Anterior cingulate cortex (tissue), 58 donors: ENCODE measurements around the gene SLIT3.

ENCODE experiments used
- DNase-seq, 58 donors: peaks; one replicate each; lab custom pipeline; 2025; lab: John Stamatoyannopoulos, UW

SLIT3 gene

DNA sequence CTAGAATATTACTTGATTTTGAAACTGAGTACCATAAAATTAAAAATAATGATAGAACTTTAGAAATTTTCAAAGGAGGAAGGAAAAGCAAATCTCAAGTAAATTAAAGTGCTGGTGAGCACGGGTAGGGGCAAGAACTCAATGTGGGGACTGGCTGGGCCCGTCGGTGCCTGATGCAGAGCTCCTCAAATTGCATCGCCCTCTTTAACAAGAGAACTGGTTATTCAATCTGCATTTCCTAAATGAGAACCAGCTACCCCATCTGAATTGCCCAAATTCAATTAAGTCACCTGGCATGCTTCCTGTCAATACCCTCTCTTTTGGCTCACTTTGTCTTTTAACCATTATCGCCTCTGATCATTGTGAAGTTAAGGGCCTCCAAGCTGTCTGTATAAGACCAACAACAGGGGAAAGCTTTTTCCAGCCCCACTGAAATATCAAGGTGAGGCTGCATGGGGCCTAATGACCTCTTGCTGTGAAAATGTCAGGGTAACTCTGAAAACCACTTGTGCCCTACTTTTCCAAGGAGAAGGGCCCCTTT is 316.7 kb downstream of the SLIT3 start:
- no peak for DNase-seq

- no peak for DNase-seq
Observed at GRCh38 chr5:168979135-168979534, 321.8 kb downstream of the SLIT3 start.

DNA sequence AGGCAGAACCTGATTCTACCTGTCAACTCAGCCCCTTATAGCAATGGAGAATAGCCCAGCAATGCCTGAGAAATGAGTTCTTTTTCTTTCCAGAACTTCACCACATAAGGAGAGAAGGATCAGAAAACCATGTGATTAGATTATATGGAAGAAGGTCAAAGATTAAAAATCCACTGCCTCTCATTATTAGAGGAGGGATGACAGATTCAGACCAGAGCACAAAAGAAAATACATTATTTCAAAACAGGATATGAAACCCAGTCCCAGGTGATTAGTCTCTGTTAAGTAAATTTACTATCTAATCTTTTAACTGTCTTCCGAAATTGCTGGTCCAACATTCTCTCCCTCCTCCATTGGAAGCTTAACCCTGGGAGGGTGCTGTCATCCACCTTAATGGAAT is 322.4 kb downstream of the SLIT3 start:
- DNase-seq: no peak

DNA sequence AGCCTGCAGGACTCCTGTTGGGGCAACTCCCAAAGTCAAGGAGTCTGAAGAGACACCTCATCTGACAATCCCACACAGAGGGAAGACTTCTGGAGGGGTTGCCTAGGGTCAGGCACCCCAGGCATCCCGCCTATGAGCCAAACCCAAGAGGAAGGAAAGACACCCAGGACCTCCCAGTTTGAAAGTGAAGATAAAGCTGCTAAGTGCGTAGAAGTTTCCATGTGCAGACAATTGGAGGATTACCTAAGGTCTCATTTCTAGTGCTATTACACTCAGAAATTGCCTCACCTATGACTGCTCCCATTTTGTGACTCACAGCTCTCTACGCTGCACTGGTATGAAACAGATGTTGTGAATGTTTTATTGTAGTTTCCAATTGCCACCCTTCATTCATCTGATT is 322.9 kb downstream of the SLIT3 start:
- no peak for DNase-seq

DNA sequence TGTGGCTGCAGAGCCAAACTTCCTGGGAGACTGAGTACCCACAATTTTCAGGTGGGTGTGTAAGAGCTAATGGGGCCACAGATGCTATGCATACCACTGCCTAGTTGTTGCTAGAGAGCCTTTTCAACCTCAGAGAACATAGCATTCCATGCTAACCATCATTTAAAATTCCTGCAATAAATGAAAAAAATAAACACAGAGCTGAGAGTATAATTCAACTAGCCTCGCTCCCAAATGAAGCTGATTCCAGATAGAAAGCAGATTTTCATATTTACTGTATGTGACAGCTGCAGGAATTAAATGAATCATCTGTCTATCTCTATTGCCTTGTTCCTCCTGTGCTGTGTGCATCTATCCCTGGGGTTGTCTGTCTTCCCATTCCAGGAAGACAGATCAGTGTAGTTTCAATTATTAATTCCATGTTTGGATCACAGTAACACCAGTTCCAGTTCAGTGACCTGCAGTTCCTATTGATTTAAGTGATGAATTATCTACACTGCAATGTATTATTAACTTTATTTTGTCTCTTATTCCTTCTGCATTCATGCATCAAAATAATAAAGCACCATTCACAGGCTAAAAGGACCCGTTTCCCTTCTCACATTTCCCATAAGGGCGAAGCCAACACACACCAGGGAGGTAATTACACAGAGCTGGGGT is 324.5 kb downstream of the SLIT3 start:
- DNase-seq: no peak

DNA sequence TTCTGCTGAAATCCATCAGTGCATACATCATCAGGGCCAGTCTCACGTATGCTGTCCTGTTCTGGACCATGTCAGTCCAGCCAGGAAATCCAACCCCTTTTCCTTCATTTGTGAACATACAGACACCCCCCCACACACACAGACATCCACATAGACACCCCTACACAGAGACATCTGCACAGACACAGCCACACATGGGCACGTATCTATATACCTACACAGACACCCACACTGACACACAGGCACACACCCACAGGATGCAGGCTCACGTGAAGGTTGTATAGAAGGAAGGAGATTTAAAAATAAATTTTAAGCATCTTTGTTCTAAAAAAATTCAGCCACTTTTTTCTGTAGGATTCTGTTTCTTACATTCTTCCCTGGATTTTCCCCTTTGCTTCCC is 325.6 kb downstream of the SLIT3 start:
- DNase-seq: no peak

DNA sequence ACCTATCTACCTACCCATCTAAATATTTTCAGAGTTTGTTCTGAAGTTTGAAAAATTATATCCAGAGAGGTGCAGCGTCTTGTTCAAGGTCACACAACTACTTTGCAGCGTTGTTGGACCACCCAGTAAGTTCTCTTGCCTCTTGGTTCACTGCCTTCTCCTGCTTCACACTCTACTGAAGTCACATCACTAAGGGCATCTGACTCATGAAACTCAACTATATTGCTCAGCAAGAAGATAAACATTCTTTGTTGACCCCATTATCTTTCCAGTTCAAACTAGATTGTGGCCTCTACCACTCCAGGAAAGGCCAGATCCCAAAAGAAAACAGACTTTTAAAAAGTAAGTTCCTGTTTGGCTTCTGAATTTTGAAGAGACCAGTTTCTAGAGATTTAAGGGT is 326.9 kb downstream of the SLIT3 start:
- DNase-seq: no peak

DNA sequence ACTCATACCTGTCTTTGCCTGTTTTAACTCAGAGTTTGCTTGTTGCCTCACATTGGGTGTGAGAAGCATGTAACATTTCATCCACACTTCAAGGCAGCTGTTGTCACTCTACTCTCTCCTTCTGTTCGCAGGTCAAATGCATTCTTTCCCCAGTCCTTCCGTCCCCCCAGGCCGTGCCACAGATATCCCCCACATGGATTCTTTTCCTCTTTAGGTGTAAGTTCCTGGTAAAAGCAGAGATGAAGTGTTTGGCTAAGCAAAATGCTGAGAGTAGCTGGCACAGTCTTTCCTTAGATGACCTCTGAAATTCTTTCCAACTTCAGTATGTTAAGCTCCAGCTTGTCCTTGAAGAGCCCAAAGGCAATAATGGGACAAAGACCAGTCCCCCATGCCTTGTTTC is 328.2 kb downstream of the SLIT3 start:
- no peak for DNase-seq

GRCh38 chr5:168971100-168971499 is 329.8 kb downstream of the SLIT3 start:
- no peak for DNase-seq

GRCh38 chr5:168969326-168969886 is 331.5 kb downstream of the SLIT3 start:
- no peak for DNase-seq

DNA sequence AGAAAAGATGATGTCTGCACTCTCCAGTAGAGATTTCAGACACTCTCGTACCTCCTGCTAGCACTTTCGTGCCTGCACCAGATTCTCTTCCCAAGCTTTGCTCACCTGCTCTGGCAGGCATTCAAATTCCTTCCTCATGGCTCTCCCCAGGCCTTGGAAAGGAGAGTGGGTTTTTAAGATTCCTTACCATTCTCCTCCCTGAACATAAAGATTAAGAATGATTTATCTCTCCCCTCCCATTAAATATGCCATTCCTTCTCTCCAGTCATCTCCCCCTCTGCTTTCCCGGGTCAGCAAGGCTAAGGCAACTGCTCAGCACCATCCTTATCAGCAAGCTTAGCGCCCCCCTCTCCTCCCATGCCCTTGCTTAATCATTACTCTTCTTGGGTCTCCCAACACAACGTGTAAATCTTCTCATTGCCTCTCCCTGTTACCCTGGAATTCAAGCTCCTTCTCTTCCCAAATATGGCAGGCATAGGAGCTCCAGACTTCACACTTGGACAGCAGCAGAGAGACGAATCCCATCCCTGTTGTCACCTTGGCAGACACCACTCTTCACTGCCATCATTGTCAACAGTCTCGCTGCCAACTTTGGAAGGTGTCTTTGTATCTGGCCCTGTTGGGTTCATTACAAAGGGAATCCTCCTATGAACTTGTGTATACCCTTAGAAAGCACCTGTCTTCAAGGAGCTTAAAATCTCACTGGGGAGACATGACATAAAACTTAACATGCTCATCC is 332.9 kb downstream of the SLIT3 start:
- DNase-seq: no peak

- no peak for DNase-seq
Observed at GRCh38 chr5:168965638-168966037, 335.3 kb downstream of the SLIT3 start.

GRCh38 chr5:168964182-168964581 is 336.8 kb downstream of the SLIT3 start:
- no peak for DNase-seq

- no peak for DNase-seq
Observed at GRCh38 chr5:168962306-168962705, 338.6 kb downstream of the SLIT3 start.

GRCh38 chr5:168961681-168962080 is 339.3 kb downstream of the SLIT3 start:
- DNase-seq: no peak

DNA sequence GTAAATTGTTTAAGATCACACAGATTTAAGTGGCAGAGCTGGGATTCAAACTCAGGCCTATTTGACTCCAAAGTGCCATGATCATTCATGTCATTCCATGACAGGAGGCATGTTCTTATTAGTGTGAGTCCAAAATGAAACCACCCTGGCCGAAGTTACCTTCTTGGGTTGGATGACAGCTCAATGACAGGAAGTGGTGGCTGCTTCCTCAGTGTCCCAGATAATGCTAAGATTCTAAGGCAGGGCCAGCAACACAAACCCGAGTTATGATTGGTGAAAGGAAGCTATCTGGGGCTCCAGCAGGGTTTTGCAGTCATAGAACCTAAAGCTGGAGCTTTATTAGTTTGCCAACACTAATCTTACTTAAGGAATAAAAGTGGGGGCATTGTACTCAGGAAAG is 340.4 kb downstream of the SLIT3 start:
- DNase-seq: no peak

DNA sequence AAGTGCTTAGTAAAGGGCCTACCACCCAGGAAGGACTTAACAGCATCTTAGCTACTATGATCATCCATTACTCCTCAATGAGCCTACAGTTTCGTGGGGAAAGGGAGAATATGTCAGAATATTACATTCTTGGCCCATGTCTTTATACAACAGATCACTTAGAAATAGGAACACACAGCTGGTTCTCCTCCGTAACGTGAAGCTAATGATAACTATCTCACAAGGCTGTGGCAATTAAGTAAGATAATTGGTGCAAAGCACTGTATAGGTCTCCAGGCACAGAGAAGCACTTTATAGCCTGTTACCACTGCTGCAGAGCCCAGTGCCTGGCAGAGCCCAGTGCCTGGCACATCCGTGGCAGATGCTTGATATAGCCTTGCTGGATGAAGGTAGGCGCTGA is 347.6 kb downstream of the SLIT3 start:
- DNase-seq: no peak

DNA sequence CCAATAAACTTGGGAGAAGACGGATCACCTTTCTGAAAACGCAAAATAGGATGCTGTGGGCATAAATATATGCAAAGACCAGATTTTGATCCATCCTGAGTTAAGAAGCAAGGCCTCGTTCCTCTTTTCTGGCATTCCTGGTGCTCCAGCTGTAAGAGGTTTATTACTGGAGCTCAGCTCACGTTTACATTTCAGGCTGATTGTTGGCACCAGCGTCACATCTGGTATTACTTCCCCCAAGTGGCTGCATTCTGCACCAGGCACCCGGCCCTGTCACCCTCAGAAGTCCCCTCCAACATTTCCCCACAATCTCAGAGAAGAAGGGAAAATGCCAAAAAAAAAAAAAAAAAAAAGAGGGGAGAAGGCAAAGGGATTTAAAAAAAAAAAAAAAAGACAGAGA is 348.7 kb downstream of the SLIT3 start:
- DNase-seq: no peak

DNA sequence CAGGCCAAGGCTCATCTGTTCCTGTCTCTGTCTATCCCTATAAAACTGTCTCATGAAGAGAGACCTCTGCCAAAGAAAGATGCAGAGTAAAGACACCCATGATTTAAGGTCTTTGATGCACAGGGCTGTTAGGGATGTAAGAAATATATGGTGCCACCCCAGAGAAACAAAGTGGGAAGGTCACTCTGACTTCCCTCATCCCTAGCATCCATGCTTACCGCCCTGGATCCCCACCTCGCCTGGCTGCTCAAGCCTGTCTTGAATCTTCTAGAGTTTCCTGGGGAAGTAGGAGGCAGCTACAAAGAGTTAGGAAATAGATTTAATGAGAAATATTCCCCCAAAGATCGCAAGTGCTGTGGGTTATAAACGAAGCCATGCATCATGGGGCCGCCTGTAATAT is 349.2 kb downstream of the SLIT3 start:
- DNase-seq: no peak

- no peak for DNase-seq
Observed at GRCh38 chr5:168951356-168951755, 349.6 kb downstream of the SLIT3 start.

DNA sequence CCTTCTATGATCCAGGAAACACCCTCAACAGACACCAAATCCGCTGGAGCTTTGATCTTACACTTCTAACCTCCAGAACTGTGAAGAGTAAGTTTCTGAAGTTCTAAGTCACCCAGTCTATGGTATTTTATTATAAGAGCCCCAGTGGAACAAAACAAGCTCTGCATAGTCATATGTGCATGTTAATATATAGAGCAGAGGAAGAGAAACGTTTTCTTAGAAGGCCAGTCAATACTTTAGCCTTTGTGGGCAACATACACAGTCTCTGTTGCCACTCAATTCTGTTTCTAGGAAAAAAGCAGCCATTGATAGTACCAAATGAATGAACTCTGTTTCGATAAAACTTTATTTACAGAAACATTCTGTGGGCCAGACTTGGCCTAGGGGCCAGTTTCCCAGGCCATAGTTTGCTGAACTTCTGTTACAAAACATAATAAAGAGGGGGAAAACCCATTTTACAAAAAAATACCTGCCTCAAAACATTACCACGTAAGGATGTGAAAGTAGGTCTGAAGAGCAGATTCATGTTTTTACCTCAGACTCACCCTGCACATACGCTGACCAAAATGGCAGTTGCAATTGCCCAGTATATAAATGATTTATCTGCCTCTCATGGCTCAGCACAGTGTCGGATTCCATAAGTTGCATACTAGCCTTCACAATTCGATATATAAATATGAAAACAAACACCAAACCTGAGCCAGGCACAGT is 350.5 kb downstream of the SLIT3 start:
- DNase-seq: no peak
